Mucosa of stomach (tissue), 1 donor: ENCODE measurements around the gene LRP8.

Experiments
- H3K27me3 ChIP-seq: one replicate; pipeline ENCODE4 v1.7.0; 2013; ENCODE audit warnings: mild to moderate bottlenecking, low read length; ENCODE audit not compliant: control insufficient read depth, insufficient read depth
- H3K36me3 ChIP-seq: one replicate; pipeline ENCODE4 v1.7.0; 2013; ENCODE audit warnings: low read length; ENCODE audit not compliant: control insufficient read depth, insufficient read depth
- H3K4me1 ChIP-seq: one replicate; pipeline ENCODE4 v1.7.0; 2013; ENCODE audit warnings: mild to moderate bottlenecking, low read length; ENCODE audit not compliant: control insufficient read depth, insufficient read depth
- H3K4me3 ChIP-seq: one replicate; pipeline ENCODE4 v1.7.0; 2013; ENCODE audit warnings: low read length
- H3K9ac ChIP-seq: one replicate; pipeline ENCODE4 v1.7.0; 2013; ENCODE audit warnings: mild to moderate bottlenecking, low read length, moderate library complexity
- H3K9me3 ChIP-seq: one replicate; pipeline ENCODE4 v1.7.0; 2013; ENCODE audit warnings: mild to moderate bottlenecking, low read length, moderate library complexity; ENCODE audit not compliant: control insufficient read depth
- donor health status: Pancreatic carcinoma.

LRP8 gene

DNA sequence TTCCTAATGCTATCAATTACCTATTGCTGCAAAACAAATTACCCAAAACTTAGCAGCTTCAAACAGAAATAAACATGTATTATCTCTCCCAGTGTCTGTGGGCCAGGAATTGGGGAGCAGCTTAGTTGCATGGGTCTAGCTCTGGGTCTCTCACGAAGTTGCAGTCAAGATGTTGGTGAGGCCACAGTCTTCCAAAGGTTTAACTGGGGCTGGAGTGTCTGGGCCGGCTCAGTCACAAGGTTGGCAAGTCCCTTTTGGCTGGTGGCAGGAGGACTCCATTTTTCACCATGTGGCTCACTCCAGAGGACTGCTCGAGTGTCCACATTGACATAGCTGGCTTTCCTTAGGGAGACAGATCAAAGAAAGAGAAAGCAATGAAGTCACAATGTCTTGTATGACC lies 5.0 kb upstream of the LRP8 start:
- Histone ChIP-seq H3K9ac (no peak overlapping the region), H3K36me3 (no peaks in the 10 kb centered on the region), H3K4me3 (no peak overlapping the region), H3K9me3 (no peaks in the 10 kb centered on the region), H3K4me1 (no peaks in the 10 kb centered on the region), H3K27me3 (no peaks in the 10 kb centered on the region)

DNA sequence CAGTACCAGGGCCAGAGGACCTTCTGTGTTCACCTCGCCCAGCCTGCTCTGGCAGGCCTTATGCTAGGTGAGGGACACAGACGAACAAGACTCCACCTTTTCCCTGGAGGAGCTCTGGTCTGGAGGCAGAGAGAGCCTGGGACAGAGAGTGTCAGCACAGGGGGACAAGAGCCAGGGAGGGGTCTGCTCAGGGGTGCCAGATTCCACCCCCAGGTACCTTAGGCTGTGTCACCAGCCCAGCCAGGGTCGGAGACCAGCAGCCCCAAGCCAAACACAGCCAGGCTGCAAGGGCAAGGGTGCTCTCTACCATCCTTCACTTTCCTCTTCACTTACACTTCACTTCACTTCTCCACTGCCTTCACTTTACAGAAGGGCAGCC lies 4.3 kb upstream of the LRP8 start:
- H3K36me3 ChIP-seq, result no peaks in the 10 kb centered on the region
- no peak overlapping the region for H3K4me3 ChIP-seq
- H3K9me3 ChIP-seq, result no peaks in the 10 kb centered on the region
- H3K4me1 ChIP-seq, result peaks cover 4% of the 10 kb centered on the region
- H3K9ac ChIP-seq, result no peak overlapping the region
- H3K27me3 ChIP-seq, result peaks cover 3% of the 10 kb centered on the region

DNA sequence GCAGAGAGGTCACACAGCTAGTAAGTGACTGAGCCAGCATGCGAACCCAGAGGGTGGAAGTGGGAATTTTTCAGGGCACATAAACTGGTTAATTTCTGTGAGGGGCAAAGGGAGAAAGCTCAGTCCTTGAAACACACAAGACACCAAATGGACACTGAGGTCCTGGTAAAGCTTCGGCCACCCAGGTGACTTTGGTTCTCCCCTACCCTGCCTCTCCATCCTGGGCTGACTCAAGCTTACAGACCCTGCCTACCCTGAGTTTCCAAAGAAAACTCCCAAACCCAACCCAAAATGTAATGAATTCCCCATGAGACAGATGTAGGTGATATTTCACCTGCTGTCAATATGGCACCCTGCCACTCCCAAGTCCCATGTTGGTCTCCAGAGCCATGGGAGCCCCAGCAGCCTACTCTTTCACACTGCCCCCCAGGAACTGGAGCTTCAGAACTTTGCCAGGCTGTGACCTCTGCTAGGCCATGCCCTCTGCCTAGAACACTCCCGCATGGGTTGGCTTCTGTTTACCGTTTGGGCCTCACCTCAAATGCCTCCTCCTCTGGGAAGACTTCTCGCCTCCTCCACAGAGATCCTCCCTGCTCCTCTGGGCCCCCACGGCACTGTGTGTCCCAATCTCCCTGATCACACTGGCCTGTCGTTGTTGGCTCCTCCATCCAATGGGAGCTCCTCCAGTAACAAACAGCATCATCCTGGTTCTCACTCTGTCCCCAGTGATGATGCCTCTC lies 3.7 kb upstream of the LRP8 start:
- Histone ChIP-seq H3K9ac (no peak overlapping the region), H3K4me3 (no peak overlapping the region), H3K4me1 (peaks cover 9% of the 10 kb centered on the region), H3K27me3 (peaks cover 9% of the 10 kb centered on the region), H3K36me3 (no peaks in the 10 kb centered on the region), H3K9me3 (no peaks in the 10 kb centered on the region)

DNA sequence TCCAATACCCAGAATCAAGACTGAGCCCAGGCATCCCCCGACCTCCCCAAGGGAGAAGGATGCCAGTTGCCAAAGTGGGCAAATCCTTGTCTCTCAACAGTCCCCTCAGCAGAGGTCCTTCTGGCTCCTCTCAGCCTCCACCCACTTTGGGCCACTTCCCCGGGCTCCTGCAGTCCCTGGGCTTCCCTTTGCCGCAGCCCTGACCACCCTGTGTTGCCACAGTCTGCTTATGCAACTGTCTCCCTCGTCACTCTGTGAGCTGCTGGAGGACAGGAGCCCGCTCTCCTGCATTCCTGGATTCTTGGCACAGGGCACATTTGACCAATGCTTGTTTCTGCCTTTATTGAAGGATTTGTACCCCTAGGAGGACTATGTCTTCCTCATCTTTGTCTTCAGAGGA lies 2.9 kb upstream of the LRP8 start:
- no peak overlapping the region for H3K9ac ChIP-seq
- no peak overlapping the region for H3K4me3 ChIP-seq
- H3K9me3 ChIP-seq, result no peaks in the 10 kb centered on the region
- peaks cover 12% of the 10 kb centered on the region for H3K27me3 ChIP-seq
- peaks cover 15% of the 10 kb centered on the region for H3K4me1 ChIP-seq
- no peaks in the 10 kb centered on the region for H3K36me3 ChIP-seq

DNA sequence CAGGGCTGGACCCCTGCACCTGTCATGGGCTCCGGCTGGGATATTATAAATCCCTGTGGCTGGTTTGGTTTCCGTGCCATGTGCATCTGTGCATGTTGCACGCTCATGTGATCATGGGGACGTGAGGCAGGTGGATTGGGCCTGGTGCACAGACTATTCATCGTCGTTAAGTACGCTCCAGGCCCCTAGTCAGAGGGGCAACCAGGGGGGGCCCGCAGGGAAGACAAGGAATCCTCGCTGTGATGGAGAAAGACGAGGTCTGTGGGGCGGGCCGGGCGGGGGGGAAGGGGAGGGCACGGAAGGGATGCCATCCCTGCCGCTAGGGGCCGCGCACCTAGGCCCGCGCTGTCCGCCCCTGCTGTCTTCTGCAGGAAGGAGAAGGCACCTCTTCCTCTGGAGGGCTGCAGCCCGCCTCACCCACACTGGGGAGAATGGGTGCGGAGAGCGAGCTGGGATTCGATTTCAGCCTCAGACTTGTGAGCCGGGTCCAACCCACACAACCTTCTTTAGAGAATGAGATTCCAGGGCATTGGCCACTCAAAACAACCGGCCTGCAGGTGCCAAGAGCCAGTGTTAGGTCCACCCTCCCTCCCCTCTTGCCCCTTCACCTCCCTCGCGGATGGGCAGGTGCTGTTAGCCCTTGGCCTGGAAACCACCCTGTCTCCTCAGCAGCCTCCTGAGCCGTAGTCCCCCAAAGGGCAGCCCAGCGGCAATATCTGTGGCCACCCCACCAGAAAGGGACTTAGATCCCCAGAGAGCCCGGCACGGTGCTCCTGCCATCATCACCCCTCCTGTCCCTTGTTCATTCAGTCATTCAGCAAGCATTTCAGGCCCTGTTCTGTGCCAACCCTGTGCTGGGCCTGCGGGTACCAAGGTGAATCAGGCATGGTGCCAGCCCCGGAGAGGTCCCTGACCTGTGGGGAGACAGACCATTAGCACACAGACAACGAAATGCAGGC lies 950 bp upstream of the LRP8 start:
- Histone ChIP-seq H3K4me1 (peaks cover 31% of the 10 kb centered on the region), H3K4me3 (no peak overlapping the region), H3K27me3 (peaks cover 20% of the 10 kb centered on the region), H3K9me3 (no peaks in the 10 kb centered on the region), H3K36me3 (no peaks in the 10 kb centered on the region), H3K9ac (no peak overlapping the region)

DNA sequence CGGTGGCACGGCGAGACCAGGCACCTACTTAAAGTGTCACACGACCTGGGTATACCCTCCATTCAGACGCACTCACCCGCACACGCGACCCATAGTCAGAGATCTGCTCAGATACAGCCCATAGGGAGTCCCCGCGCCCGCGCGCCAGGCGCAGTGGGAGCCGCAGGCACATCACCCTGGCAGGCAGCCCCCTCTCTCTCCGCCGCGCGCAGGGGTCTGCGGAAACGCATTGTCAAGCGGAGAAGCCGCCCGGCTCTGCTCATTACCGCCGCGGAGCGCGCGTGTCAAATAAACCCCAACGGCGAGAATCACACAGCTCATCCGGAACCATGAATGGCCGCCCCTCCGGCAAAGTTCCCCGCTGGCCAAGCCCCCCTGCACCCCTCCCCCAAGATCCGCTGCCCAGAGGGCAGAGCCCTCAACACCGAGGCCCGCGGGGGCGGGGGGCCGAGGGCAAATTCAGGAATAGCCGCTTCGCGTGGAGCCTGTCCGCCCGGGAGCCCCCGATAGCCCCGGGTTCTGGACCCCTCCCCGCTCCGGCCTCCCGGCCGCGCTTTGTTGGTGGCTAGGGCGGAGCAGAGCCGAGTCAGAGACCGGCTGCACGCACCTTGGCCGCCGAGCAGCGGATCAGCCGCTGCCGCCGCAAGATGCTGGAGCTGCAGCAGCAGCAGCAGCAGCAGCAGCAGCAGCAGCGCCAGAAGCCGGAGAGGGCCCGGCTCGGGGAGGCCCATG lies 522 bp downstream of the LRP8 start:
- H3K4me3 ChIP-seq, result peak overlapping the region; percentile 39
- peak overlapping the region; percentile 53 for H3K9ac ChIP-seq
- H3K27me3 ChIP-seq, result peaks cover 26% of the 10 kb centered on the region

DNA sequence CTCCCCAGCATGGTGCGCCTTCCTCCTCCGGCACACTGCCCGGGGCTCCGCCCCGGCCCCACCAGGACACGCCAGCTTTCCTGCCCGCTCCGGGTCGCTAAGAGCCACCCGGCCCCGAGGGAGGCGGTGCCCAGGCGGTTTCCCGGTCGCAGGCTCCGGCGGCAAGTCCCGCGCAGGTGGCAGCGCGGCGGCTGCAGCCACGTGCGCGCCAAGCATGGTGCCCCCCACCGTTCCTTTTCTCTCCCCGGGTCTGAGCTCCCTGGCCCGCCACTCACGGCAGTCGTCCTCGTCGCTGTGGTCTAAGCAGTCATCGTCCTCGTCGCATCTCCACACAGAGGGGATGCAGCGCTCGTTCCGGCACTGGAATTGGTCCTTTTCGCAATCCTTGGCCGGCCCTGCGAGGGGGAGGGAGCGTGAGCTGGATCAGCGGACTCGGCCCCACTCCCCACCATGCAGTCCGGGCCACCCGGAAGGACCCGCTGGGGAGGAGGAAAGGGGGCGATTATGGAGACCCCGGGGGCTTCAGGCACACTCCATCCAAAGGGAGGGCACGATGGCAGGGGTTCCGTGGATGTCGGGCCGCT lies 1.2 kb downstream of the LRP8 start:
- peaks cover 26% of the 10 kb centered on the region for H3K27me3 ChIP-seq
- H3K9me3 ChIP-seq, result no peaks in the 10 kb centered on the region
- H3K36me3 ChIP-seq, result no peaks in the 10 kb centered on the region
- peak overlapping the region; percentile 53 for H3K9ac ChIP-seq
- H3K4me3 ChIP-seq, result peak overlapping the region; percentile 57
- H3K4me1 ChIP-seq, result peaks cover 31% of the 10 kb centered on the region

More for the DNA sequence above, 522 bp downstream of the LRP8 start:
- Histone ChIP-seq H3K4me1 (peaks cover 31% of the 10 kb centered on the region), H3K9me3 (no peaks in the 10 kb centered on the region), H3K36me3 (no peaks in the 10 kb centered on the region)

DNA sequence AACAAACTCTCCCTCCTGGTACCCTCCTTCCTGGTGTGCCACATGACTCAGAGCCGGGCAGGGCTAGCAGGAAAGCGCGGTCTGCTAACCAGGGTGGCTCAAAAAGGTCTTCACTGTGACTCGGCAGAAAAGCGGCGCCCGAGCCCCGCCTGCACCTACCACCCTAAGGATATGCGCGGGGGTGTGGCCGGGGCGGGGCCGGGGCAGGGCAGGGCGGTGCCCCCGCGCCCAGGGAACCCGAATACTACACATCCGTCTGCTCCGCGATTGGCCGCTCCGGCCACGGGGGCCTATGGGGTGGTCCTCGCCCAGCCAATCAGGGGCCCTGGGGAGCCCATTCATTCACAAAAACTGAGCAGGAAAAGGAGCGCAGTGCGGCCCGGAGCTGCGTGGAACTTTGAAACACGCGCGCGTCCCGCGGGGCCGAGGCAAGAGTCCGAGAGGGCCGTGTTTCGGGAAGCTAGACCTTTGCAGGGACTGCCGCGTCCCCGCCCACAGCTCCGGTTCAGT lies 1.7 kb downstream of the LRP8 start:
- Histone ChIP-seq H3K4me3 (peak overlapping the region; percentile 57), H3K36me3 (no peaks in the 10 kb centered on the region), H3K9me3 (no peaks in the 10 kb centered on the region), H3K27me3 (peaks cover 26% of the 10 kb centered on the region), H3K9ac (peak overlapping the region; percentile 53), H3K4me1 (peaks cover 31% of the 10 kb centered on the region)

DNA sequence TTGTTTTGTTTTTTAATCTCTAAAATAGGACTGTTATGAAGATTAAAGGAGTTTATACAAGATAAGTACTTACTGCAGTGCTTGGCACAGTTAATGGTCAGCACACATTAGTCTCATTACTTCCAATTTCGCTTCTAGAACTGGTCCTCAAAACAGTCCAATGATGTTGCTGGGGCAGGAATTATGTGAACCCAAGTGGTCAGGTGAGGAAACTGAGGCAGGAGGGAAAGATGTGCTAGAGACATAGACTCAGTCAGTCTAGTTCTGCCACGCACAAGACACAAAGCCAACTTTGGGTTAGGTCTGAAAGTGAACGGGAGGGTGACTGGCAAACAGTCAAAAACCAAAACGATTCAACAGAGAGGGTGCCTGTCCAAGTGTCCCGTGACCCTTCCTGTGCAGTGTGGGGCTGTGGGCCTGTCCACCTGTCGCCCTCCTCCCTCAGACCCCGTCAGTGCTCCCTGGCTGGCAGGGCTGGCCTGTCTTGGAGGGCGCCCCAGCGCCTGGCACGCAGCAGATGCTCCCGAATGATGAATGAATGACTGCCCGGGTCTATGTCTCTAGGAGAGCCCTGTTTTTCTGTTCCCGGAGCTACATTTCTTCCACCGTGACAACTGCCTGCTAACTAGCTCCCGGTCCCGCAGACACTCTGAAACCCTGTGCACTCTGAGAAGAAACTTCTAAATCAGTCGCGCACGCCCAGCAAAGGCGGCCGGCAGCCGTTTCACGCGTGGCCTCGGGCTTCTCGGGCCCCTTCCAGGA lies 2.4 kb downstream of the LRP8 start:
- H3K4me3 ChIP-seq, result no peak overlapping the region
- peaks cover 31% of the 10 kb centered on the region for H3K4me1 ChIP-seq
- peaks cover 26% of the 10 kb centered on the region for H3K27me3 ChIP-seq
- H3K36me3 ChIP-seq, result no peaks in the 10 kb centered on the region
- H3K9me3 ChIP-seq, result no peaks in the 10 kb centered on the region
- peak overlapping the region; percentile 11 for H3K9ac ChIP-seq

DNA sequence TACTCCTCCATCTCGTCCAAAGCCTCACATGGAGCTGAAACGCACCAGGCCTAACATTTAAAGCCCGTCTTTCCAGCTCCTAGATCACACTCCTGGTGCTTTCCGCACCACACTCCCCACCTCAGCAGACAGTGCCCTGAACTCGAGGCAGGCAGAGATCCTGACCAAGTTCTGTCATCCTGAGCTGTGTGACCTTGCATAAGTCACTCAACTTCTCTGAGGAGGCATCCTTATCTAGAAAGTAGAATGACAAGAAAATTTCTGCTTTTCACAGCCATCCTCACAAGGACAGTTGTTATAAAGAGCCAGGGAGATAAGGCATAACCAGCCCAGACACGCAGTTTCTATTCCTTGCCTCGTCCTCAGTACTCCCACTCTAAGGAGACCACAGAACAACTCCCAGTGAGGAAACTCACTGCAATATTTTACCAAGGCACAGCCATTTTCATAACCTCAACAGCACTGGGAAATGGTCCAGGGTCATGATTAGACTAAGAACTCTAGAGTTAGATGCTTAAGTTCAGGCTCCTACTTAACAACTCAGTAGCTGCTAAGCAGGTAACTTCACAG lies 3.1 kb downstream of the LRP8 start:
- Histone ChIP-seq H3K36me3 (no peaks in the 10 kb centered on the region), H3K9me3 (no peaks in the 10 kb centered on the region), H3K27me3 (peaks cover 26% of the 10 kb centered on the region), H3K9ac (no peak overlapping the region), H3K4me3 (no peak overlapping the region), H3K4me1 (peaks cover 31% of the 10 kb centered on the region)

DNA sequence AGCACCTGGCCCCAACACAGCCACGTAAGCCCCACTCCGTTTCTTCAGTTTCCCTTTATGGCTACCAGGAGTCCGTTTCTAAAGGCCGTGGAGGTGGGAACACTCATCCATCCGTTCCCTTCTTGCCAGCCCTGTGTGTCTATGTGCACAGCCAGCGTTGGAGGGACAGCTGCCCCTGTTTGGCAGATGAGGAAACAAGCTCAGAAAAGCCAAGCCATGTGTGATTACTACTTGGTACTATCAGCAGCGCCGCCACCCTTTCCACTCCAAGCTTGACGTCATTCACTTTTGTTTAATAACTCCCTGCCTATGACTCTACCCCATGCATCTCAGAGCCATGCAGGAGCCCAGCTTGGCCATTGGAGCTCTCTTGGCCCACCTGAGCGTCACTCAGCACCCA lies 3.5 kb downstream of the LRP8 start:
- Histone ChIP-seq H3K36me3 (no peaks in the 10 kb centered on the region), H3K27me3 (peaks cover 26% of the 10 kb centered on the region), H3K4me1 (peaks cover 31% of the 10 kb centered on the region), H3K9me3 (no peaks in the 10 kb centered on the region), H3K9ac (no peak overlapping the region), H3K4me3 (no peak overlapping the region)
